DOHH2 (cell line): Measurements from ENCODE around the gene C2CD3.

ENCODE experiments used
- H3F3A ChIP-seq: fragments of 200-600 bp; sonication (generic), shearing (Covaris generic); 2 replicates; pipeline ENCODE4 v1.6.0; 2016; ENCODE audit warnings: antibody characterized with exemption, mild to moderate bottlenecking; ENCODE audit not compliant: control insufficient read depth, insufficient read depth
- H3K27ac ChIP-seq: fragments of 200-600 bp; sonication (generic); 2 replicates; pipeline ENCODE4 v1.5.1; 2014; ENCODE audit warnings: low read depth, mild to moderate bottlenecking, low read length, moderate library complexity
- H3K27me3 ChIP-seq: fragments of 200-600 bp; sonication (generic); 2 replicates; pipeline ENCODE4 v1.6.1; 2014; ENCODE audit warnings: mild to moderate bottlenecking, low read length, mixed read lengths; ENCODE audit not compliant: control insufficient read depth
- H3K36me3 ChIP-seq: fragments of 200-600 bp; sonication (generic); 2 replicates; pipeline ENCODE4 v1.6.1; 2014; ENCODE audit warnings: mild to moderate bottlenecking, low read length, moderate library complexity, mixed read lengths; ENCODE audit not compliant: control insufficient read depth
- H3K4me1 ChIP-seq: fragments of 200-600 bp; sonication (generic); 2 replicates; pipeline ENCODE4 v1.6.1; 2014; ENCODE audit warnings: mild to moderate bottlenecking, low read length, mixed read lengths; ENCODE audit not compliant: control insufficient read depth
- H3K4me2 ChIP-seq: fragments of 200-600 bp; sonication (generic); 2 replicates; pipeline ENCODE4 v1.6.0; 2014; ENCODE audit warnings: mild to moderate bottlenecking, low read length, moderate library complexity
- H3K4me3 ChIP-seq: fragments of 200-600 bp; sonication (generic); 2 replicates; pipeline ENCODE4 v1.5.1; 2014; ENCODE audit warnings: mild to moderate bottlenecking, low read length, mixed read lengths
- H3K79me2 ChIP-seq: fragments of 200-600 bp; sonication (generic); 2 replicates; pipeline ENCODE4 v1.6.1; 2014; ENCODE audit warnings: mild to moderate bottlenecking, low read length, mixed read lengths; ENCODE audit not compliant: control insufficient read depth
- H3K9me2 ChIP-seq: fragments of 200-600 bp; sonication (generic); replicated peaks from 2 replicates; pipeline ENCODE4 v1.6.1; 2014; ENCODE audit warnings: mild to moderate bottlenecking, low read length, mixed read lengths; ENCODE audit not compliant: control insufficient read depth
- H3K9me3 ChIP-seq: fragments of 200-600 bp; sonication (generic); 2 replicates; pipeline ENCODE4 v1.6.1; 2014; ENCODE audit warnings: antibody characterized with exemption, low read length, mixed read lengths; ENCODE audit not compliant: control insufficient read depth, insufficient read depth
- H4K20me1 ChIP-seq: fragments of 200-600 bp; sonication (generic); 2 replicates; pipeline ENCODE4 v1.6.0; 2014; ENCODE audit warnings: low read depth, mild to moderate bottlenecking, antibody characterized with exemption, low read length, moderate library complexity; ENCODE audit not compliant: control insufficient read depth, insufficient read depth
- CTCF ChIP-seq: fragments of 200-600 bp; sonication (generic); IDR thresholded peaks from one replicate; pipeline ENCODE4 v1.5.1; 2014; ENCODE audit warnings: antibody characterized with exemption, mild to moderate bottlenecking, low read depth, low read length; ENCODE audit not compliant: poor library complexity, severe bottlenecking
- EZH2phosphoT487 ChIP-seq: fragments of 200-600 bp; sonication (generic); IDR thresholded peaks from 2 replicates; pipeline ENCODE4 v1.6.1; 2017; ENCODE audit warnings: borderline replicate concordance, mild to moderate bottlenecking, antibody characterized with exemption, low read length, moderate library complexity, mixed read lengths

Gene C2CD3

GRCh38 chr11:73981051-73981805 lies 189.6 kb downstream of the C2CD3 start:
- H3K27ac ChIP-seq = peak overlapping the region; percentile 95
- no peaks in the 10 kb centered on the region for H3K9me2 ChIP-seq
- H3K4me3 ChIP-seq = peak overlapping the region; percentile 99
- peak overlapping the region; percentile 94 for H3K4me2 ChIP-seq
- H3K4me1 ChIP-seq = peaks cover 77% of the 10 kb centered on the region
- H3K79me2 ChIP-seq = peaks cover 67% of the 10 kb centered on the region
- peaks cover 70% of the 10 kb centered on the region for H3F3A ChIP-seq
- peaks cover 63% of the 10 kb centered on the region for H3K36me3 ChIP-seq
- no peaks in the 10 kb centered on the region for H3K9me3 ChIP-seq
- H4K20me1 ChIP-seq = peaks cover 52% of the 10 kb centered on the region
- H3K27me3 ChIP-seq = no peaks in the 10 kb centered on the region
- TF ChIP-seq EZH2phosphoT487 (no peak), CTCF (no peak)

GRCh38 chr11:73980001-73980961 lies 190.5 kb downstream of the C2CD3 start:
- H3K4me1 ChIP-seq = peaks cover 71% of the 10 kb centered on the region
- peak overlapping the region; percentile 94 for H3K4me2 ChIP-seq

DNA sequence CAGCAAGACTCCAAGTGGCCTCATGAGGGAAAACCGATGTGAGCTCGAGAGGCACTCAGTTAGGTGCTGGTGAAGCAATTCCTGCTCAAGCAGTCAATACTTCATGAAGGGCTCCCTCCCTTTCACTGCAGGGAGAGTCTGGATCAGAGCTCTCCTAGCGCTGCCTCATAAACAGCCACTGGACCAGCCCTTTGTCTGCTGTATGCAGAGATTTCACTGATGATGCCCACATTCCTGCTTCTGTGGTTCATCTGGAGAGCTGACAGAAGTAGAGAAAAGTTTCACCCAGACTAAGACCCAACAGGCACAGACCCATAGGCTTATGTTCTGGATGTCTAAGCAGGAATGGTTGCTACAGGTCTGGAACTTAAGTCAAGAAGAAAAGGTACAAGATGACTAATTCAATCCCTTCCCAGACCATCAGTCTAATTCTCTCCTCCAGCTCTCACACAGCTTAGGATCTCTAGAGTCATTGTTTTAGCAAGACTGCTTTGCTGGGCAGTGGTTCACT lies 192.2 kb downstream of the C2CD3 start:
- Histone ChIP-seq H3K27me3 (no peaks in the 10 kb centered on the region), H3K4me3 (peak overlapping the region; percentile 14; the same call in 1 of the 2 replicates), H3K9me2 (no peaks in the 10 kb centered on the region), H3F3A (peaks cover 78% of the 10 kb centered on the region), H3K4me1 (peaks cover 63% of the 10 kb centered on the region), H3K36me3 (peaks cover 88% of the 10 kb centered on the region), H4K20me1 (peaks cover 52% of the 10 kb centered on the region), H3K9me3 (no peaks in the 10 kb centered on the region), H3K27ac (peak overlapping the region; percentile 95), H3K79me2 (peaks cover 62% of the 10 kb centered on the region), H3K4me2 (peak overlapping the region; percentile 41)
- TF ChIP-seq CTCF (no peak), EZH2phosphoT487 (no peak)

More at GRCh38 chr11:73980001-73980961, 190.5 kb downstream of the C2CD3 start:
- peaks cover 73% of the 10 kb centered on the region for H3K36me3 ChIP-seq
- H4K20me1 ChIP-seq = peaks cover 52% of the 10 kb centered on the region
- peaks cover 67% of the 10 kb centered on the region for H3K79me2 ChIP-seq
- H3K4me3 ChIP-seq = peak overlapping the region; percentile 99
- TF ChIP-seq CTCF (no peak), EZH2phosphoT487 (no peak)
- H3K9me3 ChIP-seq = no peaks in the 10 kb centered on the region
- H3K27me3 ChIP-seq = no peaks in the 10 kb centered on the region
- H3K9me2 ChIP-seq = no peaks in the 10 kb centered on the region
- peak overlapping the region; percentile 95 for H3K27ac ChIP-seq
- peaks cover 73% of the 10 kb centered on the region for H3F3A ChIP-seq
